Common myeloid progenitor, CD34-positive (primary cell): ENCODE results near the gene ZNF785.

Experiments
- CTCF ChIA-PET: fragments of 350-600 bp; sonication (Branson Sonifier 250); formaldehyde crosslinking; loops from one replicate; lab custom pipeline; 2021; ENCODE audit warnings: antibody characterized with exemption; lab: Charles Lee
- POLR2A ChIA-PET: fragments of 350-600 bp; sonication (Branson Sonifier 250); formaldehyde crosslinking; loops from one replicate; lab custom pipeline; 2021; ENCODE audit warnings: antibody characterized with exemption; lab: Charles Lee
- DNase-seq, 3 donors: peaks; one replicate each; pipeline versions ENCODE4 v3.0.0 to v3.0.0-alpha.2; 2013
- H3K27ac ChIP-seq, 2 experiments: 1 replicate in 1 of 2; 2 replicates in 1 of 2; pipeline ENCODE4 v1.7.0; 2013; ENCODE audit warnings: inconsistent platforms in 2 of 2, low read length in 2 of 2, mild to moderate bottlenecking in 2 of 2, low read depth in 1 of 2, moderate library complexity in 1 of 2; ENCODE audit not compliant: severe bottlenecking in 2 of 2, insufficient read depth in 1 of 2, poor library complexity in 1 of 2
- H3K27me3 ChIP-seq, 5 experiments: replicated peaks in 2 of 5; 1 replicate in 3 of 5; 2 replicates in 2 of 5; pipeline versions ENCODE4 v1.6.1 to v1.7.0; 2013; ENCODE audit warnings: low read length in 4 of 5, mild to moderate bottlenecking in 2 of 5, moderate library complexity in 2 of 5, inconsistent platforms in 1 of 5; ENCODE audit not compliant: insufficient read depth in 5 of 5, control insufficient read depth in 4 of 5
- H3K36me3 ChIP-seq, 4 experiments: 1 replicate in 2 of 4; 2 replicates in 2 of 4; pipeline versions ENCODE4 v1.6.1 to v1.7.0; 2013; ENCODE audit warnings: low read length in 3 of 4, control low read depth in 1 of 4, mild to moderate bottlenecking in 1 of 4; ENCODE audit not compliant: control insufficient read depth in 4 of 4, insufficient read depth in 4 of 4
- H3K4me1 ChIP-seq, 4 experiments: 1 replicate in 3 of 4; 2 replicates in 1 of 4; pipeline versions ENCODE4 v1.6.1 to v1.7.1; 2013; ENCODE audit warnings: low read length in 3 of 4, mild to moderate bottlenecking in 3 of 4, control low read depth in 1 of 4, inconsistent platforms in 1 of 4, moderate library complexity in 1 of 4; ENCODE audit not compliant: control insufficient read depth in 4 of 4, insufficient read depth in 4 of 4; ENCODE audit errors: control extremely low read depth in 1 of 4
- H3K4me3 ChIP-seq, 7 experiments: 1 replicate in 4 of 7; 2 replicates in 3 of 7; pipeline versions ENCODE4 v1.5.1 to v1.7.0; 2013; ENCODE audit warnings: mild to moderate bottlenecking in 7 of 7, low read length in 6 of 7, moderate library complexity in 6 of 7, inconsistent platforms in 2 of 7, low read depth in 2 of 7, control low read depth in 1 of 7; ENCODE audit not compliant: insufficient read depth in 4 of 7, control insufficient read depth in 1 of 7; ENCODE audit errors: extremely low read depth in 1 of 7
- H3K9me3 ChIP-seq, 5 experiments: 1 replicate in 4 of 5; 2 replicates in 1 of 5; pipeline versions ENCODE4 v1.6.1 to v1.7.1; 2013; ENCODE audit warnings: low read length in 4 of 5, mild to moderate bottlenecking in 2 of 5, inconsistent platforms in 1 of 5, low read depth in 1 of 5, moderate library complexity in 1 of 5; ENCODE audit not compliant: control insufficient read depth in 4 of 5, insufficient read depth in 2 of 5; ENCODE audit errors: control extremely low read depth in 1 of 5
- WGBS: methylation state at CpG from one replicate; pipeline ENCODE4 v1.1.5; 2013; ENCODE audit not compliant: insufficient coverage; 5-methylcytosine and 5-hydroxymethylcytosine counted together

ZNF785 gene

DNA sequence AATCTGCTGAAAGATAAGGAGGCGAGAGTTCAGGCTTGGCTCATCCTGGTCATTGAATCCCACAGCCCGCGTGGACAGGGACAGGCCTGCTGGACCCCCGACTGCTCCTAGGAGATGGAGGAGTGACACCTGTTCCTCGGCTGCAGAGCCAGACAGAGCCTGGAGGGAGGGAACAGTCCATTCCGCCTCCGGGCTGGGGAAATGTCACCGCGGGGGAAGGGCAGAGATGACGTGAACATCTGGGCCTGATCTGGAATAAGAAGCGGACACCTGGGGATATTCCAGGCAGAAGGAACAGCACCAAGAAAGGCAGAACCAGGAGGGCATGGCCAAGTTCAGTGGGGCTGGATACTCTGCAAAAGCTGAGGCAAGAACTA, 52.4 kb downstream of the ZNF785 start:
- POLR2A ChIA-PET: no interaction called here
- no peaks in the 10 kb centered on the region for H3K27me3 ChIP-seq
- peaks cover 4 to 26% (median 18%) of the 10 kb centered on the region in 4 experiments for H3K36me3 ChIP-seq
- H3K4me1 ChIP-seq: peaks cover 6 to 47% (median 38%) of the 10 kb centered on the region in 4 experiments
- peak overlapping the region in 2 of 7 experiments; percentile 78 to 92 for H3K4me3 ChIP-seq
- 97% methylated on average over 11 of the region's 11 CpGs for WGBS
- CTCF ChIA-PET: no interaction called here
- DNase-seq: no peak
- no peaks in the 10 kb centered on the region for H3K9me3 ChIP-seq
- H3K27ac ChIP-seq: peak overlapping the region in 1 of 2 experiments; percentile 91

DNA sequence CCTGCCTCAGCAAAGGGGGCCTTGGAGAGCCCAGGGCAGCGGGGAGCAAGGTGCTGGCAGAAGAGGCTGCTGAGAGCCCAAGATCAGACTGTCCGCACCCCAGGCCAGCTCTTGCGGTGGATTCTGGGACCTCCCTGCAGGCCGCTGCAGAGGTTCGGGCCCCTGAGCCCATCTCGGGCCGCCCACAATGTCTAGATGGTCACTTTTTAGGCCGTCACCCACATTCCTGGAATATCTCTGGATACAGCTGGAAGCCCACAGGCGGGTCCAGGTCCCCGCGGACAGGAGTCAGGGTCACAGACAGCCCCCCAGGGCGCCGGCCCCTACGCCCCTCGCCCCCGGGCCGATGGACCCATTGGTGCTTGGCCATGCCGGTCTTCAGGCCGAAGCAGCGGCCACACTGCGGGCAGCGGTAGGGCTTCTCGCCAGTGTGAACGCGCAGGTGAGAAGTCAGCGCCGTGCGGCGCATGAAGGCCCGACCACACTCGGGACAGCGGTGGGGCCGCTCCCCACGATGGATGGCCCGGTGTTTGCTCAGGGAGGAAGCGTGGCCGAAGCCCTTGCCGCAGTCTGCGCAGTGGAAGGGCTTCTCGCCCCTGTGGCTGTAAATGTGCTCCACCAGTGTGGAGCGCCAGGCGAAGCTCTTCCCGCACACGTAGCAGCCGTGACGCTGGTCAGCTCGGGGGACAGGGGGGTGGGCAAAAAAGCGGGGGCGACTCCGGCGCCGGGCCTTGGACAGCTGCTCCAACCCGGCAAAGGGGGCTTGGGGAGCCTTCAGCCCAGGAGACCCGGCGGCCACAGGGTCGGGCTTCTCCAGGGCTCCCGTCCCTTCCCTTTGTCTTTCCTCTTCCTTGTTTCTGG, 53.0 kb downstream of the ZNF785 start:
- peaks cover 10 to 53% (median 44%) of the 10 kb centered on the region in 4 experiments for H3K4me1 ChIP-seq

More for the DNA sequence above, 53.0 kb downstream of the ZNF785 start:
- H3K9me3 ChIP-seq: no peaks in the 10 kb centered on the region
- WGBS: 97% methylated on average over 56 of the region's 57 CpGs
- POLR2A ChIA-PET: no interaction called here
- H3K27ac ChIP-seq: no peak overlapping the region
- H3K27me3 ChIP-seq: no peaks in the 10 kb centered on the region
- DNase-seq: no peak
- H3K4me3 ChIP-seq: no peak overlapping the region
- peaks cover 4 to 26% (median 17%) of the 10 kb centered on the region in 4 experiments for H3K36me3 ChIP-seq
- CTCF ChIA-PET: no interaction called here
